Breast epithelium (tissue), 3 donors: ENCODE data around the gene NME7.

ENCODE experiments used
- POLR2A ChIP-seq: fragments of 450-650 bp; IDR thresholded peaks from one replicate; pipeline ENCODE4 v1.6.1; 2016; ENCODE audit warnings: antibody characterized with exemption, mild to moderate bottlenecking, moderate library complexity
- TF ChIP-seq, protein P1 (sequence below), 3 donors: fragments of 450-650 bp; IDR thresholded peaks; one replicate each; pipeline ENCODE4 v1.5.1; 2016 to 2017; ENCODE audit warnings: antibody characterized with exemption in 3 of 3, mild to moderate bottlenecking in 3 of 3, moderate library complexity in 3 of 3

- TF ChIP-seq, protein P1, sequence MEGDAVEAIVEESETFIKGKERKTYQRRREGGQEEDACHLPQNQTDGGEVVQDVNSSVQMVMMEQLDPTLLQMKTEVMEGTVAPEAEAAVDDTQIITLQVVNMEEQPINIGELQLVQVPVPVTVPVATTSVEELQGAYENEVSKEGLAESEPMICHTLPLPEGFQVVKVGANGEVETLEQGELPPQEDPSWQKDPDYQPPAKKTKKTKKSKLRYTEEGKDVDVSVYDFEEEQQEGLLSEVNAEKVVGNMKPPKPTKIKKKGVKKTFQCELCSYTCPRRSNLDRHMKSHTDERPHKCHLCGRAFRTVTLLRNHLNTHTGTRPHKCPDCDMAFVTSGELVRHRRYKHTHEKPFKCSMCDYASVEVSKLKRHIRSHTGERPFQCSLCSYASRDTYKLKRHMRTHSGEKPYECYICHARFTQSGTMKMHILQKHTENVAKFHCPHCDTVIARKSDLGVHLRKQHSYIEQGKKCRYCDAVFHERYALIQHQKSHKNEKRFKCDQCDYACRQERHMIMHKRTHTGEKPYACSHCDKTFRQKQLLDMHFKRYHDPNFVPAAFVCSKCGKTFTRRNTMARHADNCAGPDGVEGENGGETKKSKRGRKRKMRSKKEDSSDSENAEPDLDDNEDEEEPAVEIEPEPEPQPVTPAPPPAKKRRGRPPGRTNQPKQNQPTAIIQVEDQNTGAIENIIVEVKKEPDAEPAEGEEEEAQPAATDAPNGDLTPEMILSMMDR (IDR thresholded peaks at IDR 0.05) = no peak
- TF ChIP-seq POLR2A = no peak
These were observed 249.4 kb downstream of the NME7 start for GRCh38 chr1:169118227-169118626.
